ENCODE measurements around the gene AGFG2. TPM values are rescaled to one million over a fixed set of nuclear protein-coding genes. Genes with fewer than 3 reads are reported as not detected.

Gene AGFG2
- total RNA-seq, 2 donors from 2014 or later, result 39.4 to 51.6 TPM

DNA sequence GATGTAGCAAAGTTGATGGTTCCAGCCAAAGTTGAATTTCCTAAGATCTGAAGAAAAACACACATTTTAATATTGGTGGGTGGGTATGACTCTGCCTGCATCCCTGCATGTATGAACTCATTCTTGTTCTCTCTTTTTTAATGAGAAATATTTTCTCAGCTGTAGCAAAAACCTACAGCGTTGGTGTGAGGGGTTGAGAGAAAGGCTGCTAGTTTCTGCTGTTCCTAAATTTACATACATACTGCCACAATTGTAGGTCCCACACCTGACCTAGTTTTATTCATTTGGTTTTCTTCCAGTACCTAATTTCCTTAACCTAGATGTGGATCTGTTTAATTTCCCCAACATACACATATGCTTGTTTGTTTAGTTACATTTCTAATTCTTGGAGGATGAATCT lies 4.6 kb downstream of the AGFG2 start:
- peaks cover 44 to 70% of the 10 kb centered on the region in 2 donors for H3K4me1 ChIP-seq (ENCODE audit: control insufficient read depth in 1 of 2, low read depth in 2 of 2)
- H3K27me3 ChIP-seq (replicated peaks; ENCODE audit: insufficient read depth), result no peaks in the 10 kb centered on the region
- TF ChIP-seq CTCF (IDR thresholded peaks at IDR 0.05), result no peak
- no peaks in the 10 kb centered on the region for H3K9me3 ChIP-seq
- no peak for ATAC-seq (ENCODE audit: insufficient number of reproducible peaks, low FRiP score, low read depth)
- no peak overlapping the region for H3K4me3 ChIP-seq
- DNase-seq (ENCODE audit: low spot score), result no peak
- H3K27ac ChIP-seq, result peak overlapping the region; percentile 87 to 97
- H3K36me3 ChIP-seq, result no peaks in the 10 kb centered on the region

DNA sequence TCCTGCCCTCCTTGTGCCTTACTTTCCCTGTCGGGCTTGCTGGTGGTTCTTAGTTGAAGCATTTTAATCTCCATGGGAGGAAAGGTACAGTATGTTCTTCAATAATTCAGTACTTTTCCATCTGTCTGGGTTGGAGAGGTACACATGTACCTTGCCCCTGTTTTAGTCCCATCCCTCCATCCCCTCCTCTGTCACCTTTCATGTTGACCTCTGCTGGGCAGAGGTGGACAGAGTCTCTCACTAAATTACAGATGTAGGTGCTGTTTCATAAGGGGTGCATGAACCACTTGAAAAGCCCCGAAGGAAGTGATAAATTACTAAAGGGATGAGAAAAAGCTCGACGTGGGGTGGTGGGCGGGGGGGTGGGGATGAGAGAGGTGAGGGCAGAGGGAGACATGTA lies 5.4 kb downstream of the AGFG2 start:
- Histone ChIP-seq H3K27me3 (replicated peaks; ENCODE audit: insufficient read depth) (no peaks in the 10 kb centered on the region), H3K9me3 (no peaks in the 10 kb centered on the region), H3K4me3 (no peak overlapping the region), H3K36me3 (no peaks in the 10 kb centered on the region), H3K4me1 (ENCODE audit: control insufficient read depth in 1 of 2, low read depth in 2 of 2) (peaks cover 46 to 77% of the 10 kb centered on the region in 2 donors), H3K27ac (peak overlapping the region; percentile 87 to 97)
- ATAC-seq (ENCODE audit: insufficient number of reproducible peaks, low FRiP score, low read depth) (no peak), DNase-seq (ENCODE audit: low spot score) (no peak)
- no peak for TF ChIP-seq CTCF (IDR thresholded peaks at IDR 0.05)

- Histone ChIP-seq H3K4me3 (peak overlapping the region; percentile 1), H3K4me1 (ENCODE audit: control insufficient read depth in 1 of 2, low read depth in 2 of 2) (peaks cover 46 to 74% of the 10 kb centered on the region in 2 donors), H3K9me3 (no peaks in the 10 kb centered on the region), H3K27ac (peak overlapping the region; percentile 87 to 97), H3K27me3 (replicated peaks; ENCODE audit: insufficient read depth) (no peaks in the 10 kb centered on the region), H3K36me3 (no peaks in the 10 kb centered on the region)
- ATAC-seq (ENCODE audit: insufficient number of reproducible peaks, low FRiP score, low read depth) (no peak), DNase-seq (ENCODE audit: low spot score) (no peak)
- TF ChIP-seq CTCF (IDR thresholded peaks at IDR 0.05), result no peak
Measured at GRCh38 chr7:100544967-100545359, 6.0 kb downstream of the AGFG2 start.

DNA sequence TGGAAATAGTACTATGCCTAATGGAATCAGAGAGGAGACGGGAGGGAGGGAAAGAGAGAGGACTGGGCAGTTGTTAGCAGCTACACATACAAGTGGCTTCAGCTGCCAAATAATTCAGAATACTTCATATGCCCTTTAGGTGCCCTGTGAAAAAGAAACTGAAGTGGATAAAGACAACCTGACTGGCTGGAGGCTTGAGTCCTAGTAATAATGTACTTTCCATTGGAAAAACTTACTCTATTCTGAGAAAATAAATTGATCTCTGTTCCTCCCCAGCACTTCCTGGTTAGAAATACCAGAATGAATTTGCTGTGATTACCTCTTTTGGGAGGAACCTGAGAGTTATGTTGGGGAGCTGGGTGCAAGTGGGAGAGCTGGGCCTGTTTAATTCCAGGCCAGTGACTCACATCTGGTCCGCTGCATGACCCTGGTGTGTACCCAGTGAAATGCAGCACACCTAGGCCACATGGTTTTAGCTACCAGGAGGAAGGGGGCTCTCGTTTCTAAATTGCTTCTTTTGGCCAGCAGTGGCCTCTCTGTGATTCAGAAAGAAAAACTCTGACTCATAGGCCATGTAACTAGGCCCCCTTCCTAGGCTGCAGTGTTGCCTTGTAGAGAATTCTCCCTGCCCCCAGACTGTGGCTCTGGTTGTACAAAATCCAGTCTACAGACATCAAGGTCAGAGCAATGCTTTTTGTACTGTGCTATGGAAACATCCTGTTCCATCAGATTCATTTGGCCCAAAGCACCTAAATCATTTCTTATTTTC lies 6.5 kb downstream of the AGFG2 start:
- peak overlapping the region; percentile 1 for H3K4me3 ChIP-seq
- peak overlapping the region; percentile 87 to 97 for H3K27ac ChIP-seq
- H3K9me3 ChIP-seq, result no peaks in the 10 kb centered on the region
- DNase-seq (ENCODE audit: low spot score) (peak; percentile 48), ATAC-seq (ENCODE audit: insufficient number of reproducible peaks, low FRiP score, low read depth) (peak; percentile 90)
- peaks cover 41 to 68% of the 10 kb centered on the region in 2 donors for H3K4me1 ChIP-seq (ENCODE audit: control insufficient read depth in 1 of 2, low read depth in 2 of 2)
- H3K27me3 ChIP-seq (replicated peaks; ENCODE audit: insufficient read depth), result no peaks in the 10 kb centered on the region
- peak; percentile 22 for TF ChIP-seq CTCF (IDR thresholded peaks at IDR 0.05)
- peaks cover 3% of the 10 kb centered on the region for H3K36me3 ChIP-seq

DNA sequence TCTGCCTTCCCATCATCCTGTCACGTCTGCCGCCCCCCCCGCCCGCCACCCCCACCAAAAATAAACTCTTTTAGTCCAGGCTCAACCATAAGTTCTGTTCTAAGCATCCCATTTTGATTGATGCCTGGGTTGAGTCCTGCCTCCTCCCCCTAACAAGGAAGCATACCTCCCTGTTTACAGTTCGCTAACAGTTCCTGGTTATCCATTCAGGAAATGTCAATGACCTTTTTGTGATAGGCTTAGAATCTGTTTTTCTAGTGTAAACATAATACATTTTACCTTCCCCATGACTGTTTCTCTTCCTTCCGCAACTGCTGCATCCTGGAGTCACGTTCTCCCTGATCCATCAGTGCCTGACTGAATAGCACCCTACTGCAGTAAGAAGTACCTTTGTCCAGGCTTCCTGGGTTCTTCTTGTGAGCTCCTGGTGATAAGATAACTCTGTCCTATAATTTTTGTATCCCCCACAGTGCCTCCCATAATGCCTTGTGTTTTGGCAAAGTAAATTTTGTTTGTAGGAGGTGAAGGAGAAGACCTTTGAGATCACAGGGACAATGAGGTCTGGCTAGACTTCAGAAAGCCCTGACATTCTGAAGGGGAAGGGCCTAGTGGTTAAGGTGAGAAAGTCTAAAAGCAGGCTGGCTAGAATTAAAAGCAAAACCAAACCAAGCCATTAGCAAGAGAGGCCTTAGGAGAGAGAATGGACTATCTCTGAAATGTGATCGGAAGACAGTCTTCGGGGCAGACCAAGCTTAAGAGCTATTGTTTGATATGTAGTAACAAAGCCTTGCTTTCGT lies 7.3 kb downstream of the AGFG2 start:
- peak overlapping the region; percentile 87 to 97 for H3K27ac ChIP-seq
- ATAC-seq (ENCODE audit: insufficient number of reproducible peaks, low FRiP score, low read depth) (no peak), DNase-seq (ENCODE audit: low spot score) (no peak)
- no peaks in the 10 kb centered on the region for H3K27me3 ChIP-seq (replicated peaks; ENCODE audit: insufficient read depth)
- H3K4me1 ChIP-seq (ENCODE audit: control insufficient read depth in 1 of 2, low read depth in 2 of 2), result peaks cover 41 to 60% of the 10 kb centered on the region in 2 donors
- H3K36me3 ChIP-seq, result peaks cover 6% of the 10 kb centered on the region
- peak overlapping the region; percentile 6 for H3K4me3 ChIP-seq
- TF ChIP-seq CTCF (IDR thresholded peaks at IDR 0.05), result no peak
- H3K9me3 ChIP-seq, result no peaks in the 10 kb centered on the region

Data from thoracic aorta (tissue), 2 donors.